ENCODE data around the gene POLA2. TPM values are rescaled to one million over a fixed set of nuclear protein-coding genes. Genes with fewer than 3 reads are reported as not detected.

Gene POLA2
- total and polyA plus RNA-seq, 7 experiments from 2014 or later, result 9.0 to 51.6 (median 16.0) TPM

- ChIA-PET POLR2A (interaction anchor here (0.7 to 3.0 kb wide), 8 partner anchors 15 to 738 kb away, joined by 3 to 22 read pairs (median 4); partner anchors contain the start of genes DPF2, POLA2 and SF3B2), CTCF (interaction anchor here (0.6 to 5.1 kb wide), 17 partner anchors 13 to 198 kb away, joined by 3 to 54 read pairs (median 4); partner anchors contain the start of genes DPF2, FAU, MRPL49 and POLA2)
- intact Hi-C loops (cut with micrococcal nuclease), result loop anchor here (1.0 to 10.0 kb wide), 8 partner anchors 16 to 301 kb away; partner anchors contain the start of genes POLA2 (in 1 of the 2), TM7SF2 (in 1 of the 2) and ZNHIT2 (in 1 of the 2)
- Histone ChIP-seq H3K9me3 (ENCODE audit: control insufficient read depth in 2 of 3, low read length in 3 of 3) (no peaks in the 10 kb centered on the region), H3K27ac (ENCODE audit: low read depth, low read length) (peak within 1 kb of the TSS; percentile 59), H3K4me3 (ENCODE audit: low read length) (peak within 1 kb of the TSS; percentile 68), H3K27me3 (ENCODE audit: control insufficient read depth in 2 of 2, insufficient read depth in 2 of 2, low read length in 2 of 2) (no peaks in the 10 kb centered on the region), H3K36me3 (ENCODE audit: control insufficient read depth in 2 of 3, insufficient read depth in 3 of 3, low read length in 3 of 3) (peaks cover 0 to 6% (median 0%) of the 10 kb centered on the region in 3 experiments), H3K4me1 (ENCODE audit: control insufficient read depth in 2 of 2, insufficient read depth in 2 of 2, low read length in 2 of 2) (peaks cover 0 to 11% of the 10 kb centered on the region in 2 donors)
- Mint-ChIP-seq H3K27ac (peak within 1 kb of the TSS in 3 of 9 donors; percentile 32 to 40 (median 38)), H3K4me3 (peak within 1 kb of the TSS; percentile 47 to 86 (median 76)), H3K27me3 (peaks cover 0 to 12% (median 0%) of the 10 kb centered on the region in 5 donors), H3K4me1 (peaks cover 0 to 13% (median 5%) of the 10 kb centered on the region in 7 donors), H3K9me3 (no peaks in the 10 kb centered on the region), H3K36me3 (no peaks in the 10 kb centered on the region)
- ATAC-seq, result peak; percentile 94
- DNase-seq, result peak; percentile 42 to 87 (median 56)
Measured at GRCh38 chr11:65314501-65315203, 52.9 kb downstream of the POLA2 start, which contains the start of gene CDC42EP2. Gene CDC42EP2 (plus strand): TSS chr11:65314866. CDS start chr11:65320899, 6,033 bp downstream.

GRCh38 chr11:65315204-65315865 is 53.6 kb downstream of the POLA2 start:
- Histone ChIP-seq H3K4me1 (ENCODE audit: control insufficient read depth in 2 of 2, insufficient read depth in 2 of 2, low read length in 2 of 2) (peaks cover 0 to 11% of the 10 kb centered on the region in 2 donors), H3K27ac (ENCODE audit: low read depth, low read length) (peak overlapping the region; percentile 59), H3K36me3 (ENCODE audit: control insufficient read depth in 2 of 3, insufficient read depth in 3 of 3, low read length in 3 of 3) (peaks cover 0 to 6% (median 0%) of the 10 kb centered on the region in 3 experiments), H3K4me3 (ENCODE audit: low read length) (peak overlapping the region; percentile 68), H3K27me3 (ENCODE audit: control insufficient read depth in 2 of 2, insufficient read depth in 2 of 2, low read length in 2 of 2) (no peaks in the 10 kb centered on the region), H3K9me3 (ENCODE audit: control insufficient read depth in 2 of 3, low read length in 3 of 3) (no peaks in the 10 kb centered on the region)
- Mint-ChIP-seq H3K4me3 (peak overlapping the region; percentile 47 to 86 (median 76)), H3K27ac (peak overlapping the region in 2 of 9 donors; percentile 32 to 40), H3K36me3 (no peaks in the 10 kb centered on the region), H3K4me1 (peaks cover 0 to 13% (median 5%) of the 10 kb centered on the region in 7 donors), H3K9me3 (no peaks in the 10 kb centered on the region), H3K27me3 (peaks cover 0 to 12% (median 0%) of the 10 kb centered on the region in 5 donors)
- ChIA-PET CTCF (interaction anchor here (0.6 to 5.1 kb wide), 19 partner anchors 12 to 318 kb away, joined by 3 to 54 read pairs (median 4); partner anchors contain the start of genes BATF2, DPF2, FAU and MRPL49), POLR2A (interaction anchor here (0.7 to 3.0 kb wide), 11 partner anchors 9 to 737 kb away, joined by 3 to 22 read pairs (median 3); partner anchors contain the start of genes DPF2, MALAT1, POLA2 and SF3B2)
- intact Hi-C loops (cut with micrococcal nuclease), result loop anchor here (1.0 to 10.0 kb wide), 7 partner anchors 15 to 302 kb away; partner anchors contain the start of genes TM7SF2 (in 1 of the 2) and ZNHIT2 (in 1 of the 2)
- ATAC-seq (peak; percentile 75), DNase-seq (peak; percentile 58 to 90 (median 72))

GRCh38 chr11:65315866-65316226 is 54.1 kb downstream of the POLA2 start:
- no peaks in the 10 kb centered on the region for H3K27me3 ChIP-seq (ENCODE audit: control insufficient read depth in 2 of 2, insufficient read depth in 2 of 2, low read length in 2 of 2)
- Mint-ChIP-seq H3K36me3 (no peaks in the 10 kb centered on the region), H3K4me1 (peaks cover 0 to 13% (median 5%) of the 10 kb centered on the region in 7 donors), H3K4me3 (peak overlapping the region; percentile 47 to 86 (median 74)), H3K27ac (peak overlapping the region in 3 of 9 donors; percentile 32 to 70 (median 40)), H3K9me3 (no peaks in the 10 kb centered on the region), H3K27me3 (peaks cover 0 to 12% (median 0%) of the 10 kb centered on the region in 5 donors)
- ATAC-seq, result no peak
- no peaks in the 10 kb centered on the region for H3K9me3 ChIP-seq (ENCODE audit: control insufficient read depth in 2 of 3, low read length in 3 of 3)
- peaks cover 0 to 6% (median 0%) of the 10 kb centered on the region in 3 experiments for H3K36me3 ChIP-seq (ENCODE audit: control insufficient read depth in 2 of 3, insufficient read depth in 3 of 3, low read length in 3 of 3)
- no peak for DNase-seq
- CTCF ChIA-PET, result interaction anchor here (0.6 to 5.1 kb wide), 16 partner anchors 12 to 319 kb away, joined by 3 to 54 read pairs (median 4); partner anchors contain the start of genes BATF2, DPF2, FAU and MRPL49
- no peak overlapping the region for H3K27ac ChIP-seq (ENCODE audit: low read depth, low read length)
- H3K4me1 ChIP-seq (ENCODE audit: control insufficient read depth in 2 of 2, insufficient read depth in 2 of 2, low read length in 2 of 2), result peaks cover 0 to 11% of the 10 kb centered on the region in 2 donors
- H3K4me3 ChIP-seq (ENCODE audit: low read length), result peak overlapping the region; percentile 68
- POLR2A ChIA-PET, result interaction anchor here (0.7 to 3.0 kb wide), 9 partner anchors 8 to 183 kb away, joined by 3 to 22 read pairs (median 4); partner anchors contain the start of genes DPF2, MALAT1 and POLA2
- intact Hi-C loops (cut with micrococcal nuclease), result loop anchor here (1.0 to 10.0 kb wide), 7 partner anchors 14 to 303 kb away; partner anchors contain the start of genes TM7SF2 (in 1 of the 2) and ZNHIT2 (in 1 of the 2)

GRCh38 chr11:65316227-65317024 is 54.7 kb downstream of the POLA2 start:
- peaks cover 0 to 12% (median 0%) of the 10 kb centered on the region in 5 donors for H3K27me3 Mint-ChIP-seq
- peak overlapping the region in 9 of 10 donors; percentile 47 to 86 (median 71) for H3K4me3 Mint-ChIP-seq
- no peaks in the 10 kb centered on the region for H3K27me3 ChIP-seq (ENCODE audit: control insufficient read depth in 2 of 2, insufficient read depth in 2 of 2, low read length in 2 of 2)
- no peaks in the 10 kb centered on the region for H3K36me3 Mint-ChIP-seq
- no peak for DNase-seq
- peak; percentile 18 for ATAC-seq
- CTCF ChIA-PET, result interaction anchor here (0.5 to 5.1 kb wide), 14 partner anchors 11 to 556 kb away, joined by 3 to 54 read pairs (median 4); partner anchors contain the start of gene DPF2
- H3K4me3 ChIP-seq (ENCODE audit: low read length), result no peak overlapping the region
- no peaks in the 10 kb centered on the region for H3K9me3 Mint-ChIP-seq
- H3K4me1 ChIP-seq (ENCODE audit: control insufficient read depth in 2 of 2, insufficient read depth in 2 of 2, low read length in 2 of 2), result peaks cover 0 to 11% of the 10 kb centered on the region in 2 donors
- POLR2A ChIA-PET, result interaction anchor here (1.0 to 3.0 kb wide), 7 partner anchors 10 to 182 kb away, joined by 3 to 22 read pairs (median 4); partner anchors contain the start of genes DPF2, MALAT1 and POLA2
- H3K27ac Mint-ChIP-seq, result peak overlapping the region in 1 of 9 donors; percentile 40
- H3K9me3 ChIP-seq (ENCODE audit: control insufficient read depth in 2 of 3, low read length in 3 of 3), result no peaks in the 10 kb centered on the region
- intact Hi-C loops (cut with micrococcal nuclease), result loop anchor here in 1 of 2 donors (10.0 kb wide), 1 partner anchor 202 kb away; the partner anchor contains the start of genes TM7SF2 and ZNHIT2
- H3K27ac ChIP-seq (ENCODE audit: low read depth, low read length), result no peak overlapping the region
- H3K4me1 Mint-ChIP-seq, result peaks cover 0 to 13% (median 5%) of the 10 kb centered on the region in 7 donors
- H3K36me3 ChIP-seq (ENCODE audit: control insufficient read depth in 2 of 3, insufficient read depth in 3 of 3, low read length in 3 of 3), result peaks cover 0 to 6% (median 0%) of the 10 kb centered on the region in 3 experiments

GRCh38 chr11:65317025-65317786 is 55.4 kb downstream of the POLA2 start:
- Mint-ChIP-seq H3K9me3 (no peaks in the 10 kb centered on the region), H3K4me1 (peaks cover 0 to 13% (median 5%) of the 10 kb centered on the region in 7 donors), H3K36me3 (no peaks in the 10 kb centered on the region), H3K27ac (no peak overlapping the region), H3K27me3 (peaks cover 0 to 12% (median 0%) of the 10 kb centered on the region in 5 donors), H3K4me3 (peak overlapping the region in 2 of 10 donors; percentile 43 to 82)
- POLR2A ChIA-PET, result interaction anchor here (0.6 to 3.0 kb wide), 5 partner anchors 9 to 225 kb away, joined by 3 to 22 read pairs (median 4); partner anchors contain the start of gene DPF2
- peaks cover 0 to 11% of the 10 kb centered on the region in 2 donors for H3K4me1 ChIP-seq (ENCODE audit: control insufficient read depth in 2 of 2, insufficient read depth in 2 of 2, low read length in 2 of 2)
- H3K4me3 ChIP-seq (ENCODE audit: low read length), result no peak overlapping the region
- no peak overlapping the region for H3K27ac ChIP-seq (ENCODE audit: low read depth, low read length)
- intact Hi-C loops (cut with micrococcal nuclease), result loop anchor here in 1 of 2 donors (10.0 kb wide), 1 partner anchor 202 kb away; the partner anchor contains the start of genes TM7SF2 and ZNHIT2
- no peak for DNase-seq
- H3K36me3 ChIP-seq (ENCODE audit: control insufficient read depth in 2 of 3, insufficient read depth in 3 of 3, low read length in 3 of 3), result peaks cover 0 to 6% (median 0%) of the 10 kb centered on the region in 3 experiments
- H3K27me3 ChIP-seq (ENCODE audit: control insufficient read depth in 2 of 2, insufficient read depth in 2 of 2, low read length in 2 of 2), result no peaks in the 10 kb centered on the region
- H3K9me3 ChIP-seq (ENCODE audit: control insufficient read depth in 2 of 3, low read length in 3 of 3), result no peaks in the 10 kb centered on the region
- ATAC-seq, result no peak
- CTCF ChIA-PET, result interaction anchor here (0.6 to 5.1 kb wide), 10 partner anchors 10 to 470 kb away, joined by 3 to 54 read pairs (median 4); partner anchors contain the start of gene DPF2

Data from naive thymus-derived CD4-positive, alpha-beta T cell (primary cell).